AG10803 (cell line): Measurements from ENCODE around the gene KRCC1.

Experiments
- DNase-seq: peaks from one replicate; pipeline ENCODE4 v3.0.0; 2010; ENCODE audit warnings: low read depth
- H3K4me3 ChIP-seq: 2 replicates; pipeline ENCODE4 v1.5.1; 2011; ENCODE audit warnings: mild to moderate bottlenecking, low read length, control low read depth
- TF ChIP-seq, protein P1 (sequence below): conservative IDR thresholded peaks from 2 replicates; pipeline ENCODE4 v1.5.1; 2011; ENCODE audit warnings: mild to moderate bottlenecking, low read length, control low read depth, inconsistent platforms

Gene KRCC1

DNA sequence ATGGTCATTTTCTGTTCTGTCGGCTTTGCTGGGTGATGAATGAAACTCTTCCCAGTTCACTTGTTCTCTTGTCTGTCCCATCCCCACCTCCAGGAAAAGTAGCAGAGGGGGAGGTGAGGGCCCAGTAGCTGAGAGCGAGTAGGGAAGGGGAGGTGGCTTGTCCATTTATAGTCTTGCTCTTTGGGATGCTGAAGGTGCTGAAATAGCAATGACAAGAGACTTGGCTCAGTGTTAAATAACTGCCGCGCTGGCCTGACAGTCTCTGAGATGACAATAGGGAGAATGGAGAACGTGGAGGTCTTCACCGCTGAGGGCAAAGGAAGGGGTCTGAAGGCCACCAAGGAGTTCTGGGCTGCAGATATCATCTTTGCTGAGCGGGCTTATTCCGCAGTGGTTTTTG lies 12.0 kb upstream of the KRCC1 start, which contains the start of gene SMYD1:
Gene SMYD1 (plus strand): TSS at position 228 of the 400 bp plus-strand sequence. CDS start 40 bp downstream, at position 268.
- no peak for DNase-seq

DNA sequence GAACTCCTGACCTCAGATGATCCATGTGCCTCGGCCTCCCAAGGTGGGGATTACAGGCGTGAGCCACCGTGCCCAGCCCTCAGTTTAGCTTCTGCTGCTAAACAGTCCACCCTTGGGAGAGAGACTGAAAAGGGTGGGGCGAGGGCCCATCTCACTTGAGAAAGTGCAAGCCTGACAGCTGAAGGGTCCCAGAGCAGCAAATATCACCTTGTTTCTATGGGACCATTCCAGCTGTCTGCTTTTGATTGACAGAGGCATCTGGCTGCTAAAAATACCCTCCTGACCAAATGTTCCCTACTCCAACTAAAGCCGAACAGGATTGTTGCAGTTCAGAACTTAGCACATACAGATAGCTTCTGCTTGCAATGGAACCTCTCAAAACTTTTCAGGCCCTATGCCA lies 11.6 kb upstream of the KRCC1 start:
- DNase-seq = no peak
- TF ChIP-seq, protein P1, sequence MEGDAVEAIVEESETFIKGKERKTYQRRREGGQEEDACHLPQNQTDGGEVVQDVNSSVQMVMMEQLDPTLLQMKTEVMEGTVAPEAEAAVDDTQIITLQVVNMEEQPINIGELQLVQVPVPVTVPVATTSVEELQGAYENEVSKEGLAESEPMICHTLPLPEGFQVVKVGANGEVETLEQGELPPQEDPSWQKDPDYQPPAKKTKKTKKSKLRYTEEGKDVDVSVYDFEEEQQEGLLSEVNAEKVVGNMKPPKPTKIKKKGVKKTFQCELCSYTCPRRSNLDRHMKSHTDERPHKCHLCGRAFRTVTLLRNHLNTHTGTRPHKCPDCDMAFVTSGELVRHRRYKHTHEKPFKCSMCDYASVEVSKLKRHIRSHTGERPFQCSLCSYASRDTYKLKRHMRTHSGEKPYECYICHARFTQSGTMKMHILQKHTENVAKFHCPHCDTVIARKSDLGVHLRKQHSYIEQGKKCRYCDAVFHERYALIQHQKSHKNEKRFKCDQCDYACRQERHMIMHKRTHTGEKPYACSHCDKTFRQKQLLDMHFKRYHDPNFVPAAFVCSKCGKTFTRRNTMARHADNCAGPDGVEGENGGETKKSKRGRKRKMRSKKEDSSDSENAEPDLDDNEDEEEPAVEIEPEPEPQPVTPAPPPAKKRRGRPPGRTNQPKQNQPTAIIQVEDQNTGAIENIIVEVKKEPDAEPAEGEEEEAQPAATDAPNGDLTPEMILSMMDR = no peak
- H3K4me3 ChIP-seq = no peak overlapping the region

More for the DNA sequence above, 12.0 kb upstream of the KRCC1 start, which contains the start of gene SMYD1:
- TF ChIP-seq, protein P1 = no peak
- H3K4me3 ChIP-seq = no peak within 1 kb of the TSS

- TF ChIP-seq, protein P1 = no peak
- DNase-seq = no peak
- H3K4me3 ChIP-seq = no peak overlapping the region
Measured at GRCh38 chr2:88066543-88066942, 11.0 kb upstream of the KRCC1 start.

DNA sequence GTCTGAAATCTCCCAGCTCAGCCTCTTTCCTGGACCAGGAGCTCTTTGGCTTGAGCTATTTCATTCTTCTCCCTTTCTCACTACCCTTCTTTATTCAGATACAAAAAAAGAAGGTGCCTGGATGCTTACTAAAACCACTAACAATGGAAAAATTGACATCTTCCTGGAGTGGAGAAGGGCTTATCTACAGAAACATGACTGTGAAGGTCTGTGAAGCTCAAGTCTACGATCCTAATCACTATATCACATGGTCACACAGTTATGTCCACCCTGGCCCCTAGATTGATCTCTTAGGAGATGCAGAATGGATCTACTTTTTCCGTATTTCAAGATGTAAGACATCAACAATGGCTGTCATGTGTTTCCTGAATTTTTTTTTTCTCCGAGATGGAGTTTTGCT lies 5.7 kb upstream of the KRCC1 start:
- no peak for DNase-seq
- TF ChIP-seq, protein P1 = no peak

DNA sequence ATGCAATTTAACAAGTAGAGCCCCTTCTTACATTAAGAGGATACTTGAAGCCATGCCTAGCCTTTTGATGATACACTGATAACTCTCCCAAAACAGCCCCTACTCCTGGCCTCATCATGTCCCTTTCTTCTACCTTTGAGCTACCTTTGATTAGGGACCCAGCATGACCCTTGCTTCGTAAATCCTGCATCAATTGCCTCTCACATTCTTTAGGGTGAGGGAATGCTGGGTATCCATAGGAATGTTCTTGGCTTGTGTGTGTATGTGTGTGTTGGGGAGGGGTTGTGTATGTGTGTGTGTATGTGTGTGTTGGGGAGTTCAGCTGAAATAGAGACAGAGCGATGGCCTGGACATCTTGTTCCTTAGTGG lies 5.3 kb upstream of the KRCC1 start:
- no peak overlapping the region for H3K4me3 ChIP-seq
- no peak for DNase-seq
- TF ChIP-seq, protein P1 = no peak

More for the DNA sequence above, 5.7 kb upstream of the KRCC1 start:
- no peak overlapping the region for H3K4me3 ChIP-seq

DNA sequence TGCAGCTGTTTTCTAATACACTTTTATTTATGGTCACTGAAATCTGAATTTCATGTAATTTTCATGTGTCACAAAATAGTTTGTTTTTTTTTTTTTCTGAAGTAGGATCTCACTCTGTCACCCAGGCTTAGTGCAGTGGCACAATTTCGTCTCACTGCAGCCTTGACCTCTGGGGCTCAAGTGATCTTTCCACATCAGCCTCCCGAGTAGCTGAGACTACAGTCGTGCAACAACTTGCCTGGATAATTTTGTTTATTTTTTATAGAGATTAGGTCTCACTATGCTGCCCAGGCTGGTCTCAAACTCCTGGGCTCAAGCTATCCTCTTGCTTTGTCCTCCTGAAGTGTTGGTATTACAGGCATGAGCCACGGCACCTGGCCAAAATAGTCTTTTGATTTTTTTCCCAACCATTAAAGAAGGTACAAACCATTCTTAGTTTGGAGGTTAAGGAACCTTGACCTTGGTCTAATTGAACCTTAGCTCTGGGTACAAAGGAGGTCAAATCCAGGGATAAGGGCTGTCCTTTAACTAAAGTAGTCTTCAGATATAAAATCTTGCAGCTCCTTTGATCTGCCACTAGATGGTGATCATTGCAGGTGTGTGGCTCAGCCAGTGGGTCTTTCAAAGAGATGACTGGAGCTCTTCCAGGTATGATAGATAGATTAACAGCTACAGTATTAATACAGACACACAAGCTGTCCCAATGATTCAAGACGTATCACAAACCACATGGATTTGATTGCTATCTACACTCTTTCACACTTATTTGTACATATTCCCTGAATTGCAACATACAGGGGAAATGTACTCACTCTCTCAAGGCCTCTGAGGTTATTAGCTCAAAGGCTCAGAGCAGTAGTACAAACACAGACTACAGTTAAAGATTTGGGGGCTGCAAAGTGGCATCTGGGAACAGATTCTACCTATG lies 4.7 kb upstream of the KRCC1 start:
- H3K4me3 ChIP-seq = no peak overlapping the region
- peak; percentile 40 for DNase-seq
- TF ChIP-seq, protein P1 = peak; percentile 86

- no peak overlapping the region for H3K4me3 ChIP-seq
- TF ChIP-seq, protein P1 = no peak
- DNase-seq = no peak
Measured at GRCh38 chr2:88058191-88058590, 2.6 kb upstream of the KRCC1 start.
